ENCODE measurements around the gene BCL11B. TPM values are rescaled to one million over a fixed set of nuclear protein-coding genes. Genes with fewer than 3 reads are reported as not detected.

BCL11B gene
- total and polyA plus RNA-seq, 12 donors, result 0.03 to 1.9 (median 0.11) TPM; not detected in 2

DNA sequence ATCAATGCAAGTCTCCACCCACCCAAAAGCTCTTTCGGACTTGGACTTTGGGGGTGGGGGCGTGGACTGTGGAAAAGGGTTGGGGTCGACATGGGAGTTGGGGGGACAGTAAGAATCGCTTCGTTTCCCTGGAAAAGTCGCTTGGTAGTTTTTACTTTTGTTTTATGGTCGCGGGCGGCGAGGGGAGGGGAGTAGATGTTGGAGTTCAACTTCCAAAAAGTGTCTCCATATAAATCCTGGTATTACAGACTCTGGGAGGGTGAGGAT is 568 bp upstream of the BCL11B start:
- Histone ChIP-seq H3K27me3 (peaks cover 37 to 100% (median 86%) of the 10 kb centered on the region in 7 donors), H3K36me3 (no peaks in the 10 kb centered on the region)
- WGBS, 2 donors, result 0 to 4% methylated on average over 10 of the region's 10 CpGs

DNA sequence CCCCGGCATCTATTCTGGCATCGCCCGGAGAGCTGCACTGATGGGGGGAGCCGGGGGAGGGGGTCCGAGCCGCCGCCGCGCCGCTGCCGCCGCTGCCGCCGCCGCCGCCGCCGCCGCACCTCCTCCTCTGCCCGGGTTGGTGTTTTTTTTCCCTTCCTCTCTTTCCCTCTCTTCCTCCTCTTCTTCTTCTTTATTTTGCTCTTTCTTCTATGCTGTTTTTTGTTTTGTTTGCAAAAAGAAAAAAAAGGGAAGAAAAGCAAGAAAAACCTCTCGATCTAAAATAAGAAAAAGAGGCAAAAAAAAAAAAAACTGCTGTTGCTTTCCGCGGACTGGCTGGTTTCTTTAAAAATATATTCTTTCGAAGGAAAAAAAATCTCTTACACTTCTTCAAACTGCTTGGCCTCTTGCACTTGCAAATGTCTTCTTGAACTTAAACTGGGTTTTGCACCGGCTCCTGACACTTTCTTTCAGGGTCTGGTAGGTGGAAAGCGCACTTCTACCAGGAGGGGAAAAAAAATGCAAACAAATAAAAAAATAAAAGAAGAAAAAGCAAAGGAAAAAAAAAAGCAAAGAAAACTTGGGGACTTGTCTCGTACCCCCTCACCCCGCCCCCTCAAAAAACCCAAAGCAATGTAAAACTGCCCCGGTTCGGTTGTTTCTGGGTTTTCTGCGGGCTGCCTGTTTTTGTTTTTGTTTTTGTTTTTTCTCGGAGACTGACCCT is 616 bp downstream of the BCL11B start:
- Histone ChIP-seq H3K36me3 (no peaks in the 10 kb centered on the region), H3K4me1 (peaks cover 4 to 53% (median 38%) of the 10 kb centered on the region in 9 donors), H3K27me3 (peaks cover 37 to 100% (median 88%) of the 10 kb centered on the region in 7 donors), H3K27ac (peak overlapping the region in 1 of 10 donors; percentile 84), H3K4me3 (peak overlapping the region; percentile 21 to 55 (median 40)), H3K9me3 (no peaks in the 10 kb centered on the region)
- DNase-seq (no peak), ATAC-seq (no peak)
- TF ChIP-seq CTCF (IDR thresholded peaks at IDR 0.05), result no peak
- 1 to 2% methylated on average over 32 of the region's 32 CpGs for WGBS, 2 donors
- intact Hi-C loops (cut with DNase I), result no loop called here

More for the DNA sequence above, 568 bp upstream of the BCL11B start:
- DNase-seq (no peak), ATAC-seq (no peak)
- Histone ChIP-seq H3K4me1 (peaks cover 4 to 52% (median 38%) of the 10 kb centered on the region in 9 donors), H3K27ac (peak overlapping the region in 1 of 10 donors; percentile 37), H3K4me3 (peak overlapping the region in 9 of 10 donors; percentile 25 to 55 (median 43)), H3K9me3 (no peaks in the 10 kb centered on the region)
- no peak for TF ChIP-seq CTCF (IDR thresholded peaks at IDR 0.05)
- intact Hi-C loops (cut with DNase I), result no loop called here

GRCh38 chr14:99270458-99271220 is 1.4 kb downstream of the BCL11B start:
- DNase-seq (no peak), ATAC-seq (no peak)
- Histone ChIP-seq H3K27ac (peak overlapping the region in 1 of 10 donors; percentile 84), H3K27me3 (peaks cover 37 to 100% (median 94%) of the 10 kb centered on the region in 7 donors), H3K9me3 (no peaks in the 10 kb centered on the region), H3K4me3 (peak overlapping the region in 9 of 10 donors; percentile 15 to 55 (median 38)), H3K36me3 (no peaks in the 10 kb centered on the region), H3K4me1 (peaks cover 4 to 56% (median 40%) of the 10 kb centered on the region in 9 donors)
- 1 to 2% methylated on average over 47 to 77 of the region's 80 CpGs for WGBS, 2 donors
- intact Hi-C loops (cut with DNase I), result no loop called here
- no peak for TF ChIP-seq CTCF (IDR thresholded peaks at IDR 0.05)

DNA sequence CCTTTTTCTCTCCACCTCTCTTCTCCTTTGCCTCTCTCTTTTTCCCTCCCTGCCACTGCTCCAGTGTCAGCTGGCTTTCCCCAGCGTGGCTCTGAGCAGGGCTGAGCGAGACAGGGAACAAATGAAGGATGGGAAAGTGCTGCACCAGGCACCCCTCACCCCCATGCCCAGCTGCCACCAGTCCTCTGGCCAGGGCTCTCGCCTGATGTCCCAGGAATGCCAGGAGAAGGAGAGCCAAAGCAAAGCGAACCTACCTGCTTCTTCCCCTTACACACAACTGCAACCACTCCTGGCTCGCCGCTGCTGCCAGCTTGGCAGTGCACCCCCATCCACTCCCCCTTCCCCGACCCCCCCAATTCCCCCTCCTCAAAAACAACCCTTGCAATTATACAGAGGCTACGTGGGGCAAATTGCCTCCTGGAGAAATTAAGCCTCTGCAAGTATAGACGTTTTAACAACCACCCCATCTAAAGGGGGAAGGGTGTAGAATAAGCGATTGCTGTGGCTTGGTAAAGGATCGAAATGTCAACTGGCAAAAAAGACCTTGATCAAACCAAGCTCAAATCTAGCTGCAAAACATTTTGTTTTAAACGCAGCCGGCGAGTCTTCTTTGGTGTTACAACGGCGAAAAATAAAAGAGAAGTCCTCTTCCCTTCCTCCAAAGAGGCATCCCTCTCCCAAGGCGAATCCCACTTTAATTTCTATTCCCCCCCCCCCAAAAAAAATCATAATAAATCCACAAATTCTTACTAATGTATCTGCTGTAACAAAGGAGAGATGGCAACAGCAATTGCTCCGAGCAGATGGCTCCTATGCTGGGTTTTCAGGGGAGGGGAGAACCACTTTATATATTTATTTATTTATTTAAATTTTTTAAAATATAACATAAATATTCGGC is 2.9 kb downstream of the BCL11B start:
- no peak for TF ChIP-seq CTCF (IDR thresholded peaks at IDR 0.05)
- DNase-seq (no peak), ATAC-seq (no peak)
- intact Hi-C loops (cut with DNase I), result loop anchor here in 1 of 10 donors (10.0 kb wide), 1 partner anchor 1134 kb away; no protein-coding TSS in a partner anchor
- Histone ChIP-seq H3K27me3 (peaks cover 37 to 100% (median 97%) of the 10 kb centered on the region in 7 donors), H3K4me3 (peak overlapping the region in 3 of 10 donors; percentile 18 to 55 (median 38)), H3K9me3 (no peaks in the 10 kb centered on the region), H3K27ac (peak overlapping the region in 1 of 10 donors; percentile 84), H3K4me1 (peaks cover 4 to 48% (median 38%) of the 10 kb centered on the region in 9 donors), H3K36me3 (no peaks in the 10 kb centered on the region)
- WGBS, 2 donors, result 7 to 9% methylated on average over 19 of the region's 19 CpGs

Measured in heart right ventricle (tissue), 16 donors.